ENCODE data around the gene SLC9A3. TPM values are rescaled to one million over a fixed set of nuclear protein-coding genes. Genes with fewer than 3 reads are reported as not detected.

The SLC9A3 gene
- total RNA-seq, 4 donors from 2014 or later: 1.7 to 5.0 (median 2.8) TPM

DNA sequence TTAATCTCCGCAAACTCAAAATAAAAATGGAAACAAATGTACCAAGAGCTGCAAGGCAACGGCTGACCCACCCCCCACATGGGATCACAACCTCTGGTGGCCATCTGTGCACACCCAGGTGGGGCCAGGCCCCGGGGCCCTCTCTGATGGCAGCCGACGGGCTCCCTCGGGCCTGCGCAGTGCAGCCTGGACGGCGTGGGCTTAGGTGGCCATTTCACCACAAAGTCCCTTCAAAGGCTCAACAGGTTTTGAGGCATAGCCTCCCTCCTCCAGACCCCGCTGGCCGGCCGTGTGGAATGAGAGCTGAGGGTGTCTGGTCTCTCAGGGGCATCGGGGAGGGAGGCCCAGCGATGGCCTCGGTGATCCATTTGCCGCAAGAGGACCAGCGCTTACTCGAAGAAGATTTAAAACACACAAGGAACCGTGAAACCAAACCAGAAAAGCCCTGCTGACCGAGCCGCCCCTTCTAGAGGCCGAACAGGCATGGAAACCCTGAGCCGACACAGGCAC is 45.2 kb upstream of the SLC9A3 start:
- 85% methylated on average over 15 of the region's 23 CpGs for WGBS

GRCh38 chr5:568809-569208 is 44.6 kb upstream of the SLC9A3 start:
- Histone ChIP-seq H3K36me3 (no peaks in the 10 kb centered on the region), H3K4me1 (peaks cover 0 to 7% (median 2%) of the 10 kb centered on the region in 4 donors), H3K27me3 (peaks cover 0 to 74% (median 8%) of the 10 kb centered on the region in 4 donors), H3K4me3 (no peak overlapping the region), H3K27ac (replicated peaks in 1 of 4) (no peak overlapping the region), H3K9me3 (no peaks in the 10 kb centered on the region)
- 74% methylated on average over 8 of the region's 8 CpGs for WGBS
- intact Hi-C loops (cut with DNase I): no loop called here
- no peak for DNase-seq (ENCODE audit: extremely low spot score)
- TF ChIP-seq CTCF (IDR thresholded peaks at IDR 0.05): no peak
- TF ChIP-seq POLR2A (IDR thresholded peaks at IDR 0.05; ENCODE audit: low read depth): no peak
- TF ChIP-seq POLR2AphosphoS5 (IDR thresholded peaks at IDR 0.05): no peak
- TF ChIP-seq EP300 (IDR thresholded peaks at IDR 0.05): no peak

More for the DNA sequence above, 45.2 kb upstream of the SLC9A3 start:
- TF ChIP-seq POLR2A (IDR thresholded peaks at IDR 0.05; ENCODE audit: low read depth) (no peak), EP300 (IDR thresholded peaks at IDR 0.05) (no peak), POLR2AphosphoS5 (IDR thresholded peaks at IDR 0.05) (no peak), CTCF (IDR thresholded peaks at IDR 0.05) (no peak)
- no peak for DNase-seq (ENCODE audit: extremely low spot score)
- H3K4me3 ChIP-seq: no peak overlapping the region
- no peak overlapping the region for H3K27ac ChIP-seq (replicated peaks in 1 of 4)
- peaks cover 0 to 7% (median 2%) of the 10 kb centered on the region in 4 donors for H3K4me1 ChIP-seq
- H3K27me3 ChIP-seq: peaks cover 0 to 79% (median 8%) of the 10 kb centered on the region in 4 donors
- H3K36me3 ChIP-seq: no peaks in the 10 kb centered on the region
- intact Hi-C loops (cut with DNase I): no loop called here
- no peaks in the 10 kb centered on the region for H3K9me3 ChIP-seq

DNA sequence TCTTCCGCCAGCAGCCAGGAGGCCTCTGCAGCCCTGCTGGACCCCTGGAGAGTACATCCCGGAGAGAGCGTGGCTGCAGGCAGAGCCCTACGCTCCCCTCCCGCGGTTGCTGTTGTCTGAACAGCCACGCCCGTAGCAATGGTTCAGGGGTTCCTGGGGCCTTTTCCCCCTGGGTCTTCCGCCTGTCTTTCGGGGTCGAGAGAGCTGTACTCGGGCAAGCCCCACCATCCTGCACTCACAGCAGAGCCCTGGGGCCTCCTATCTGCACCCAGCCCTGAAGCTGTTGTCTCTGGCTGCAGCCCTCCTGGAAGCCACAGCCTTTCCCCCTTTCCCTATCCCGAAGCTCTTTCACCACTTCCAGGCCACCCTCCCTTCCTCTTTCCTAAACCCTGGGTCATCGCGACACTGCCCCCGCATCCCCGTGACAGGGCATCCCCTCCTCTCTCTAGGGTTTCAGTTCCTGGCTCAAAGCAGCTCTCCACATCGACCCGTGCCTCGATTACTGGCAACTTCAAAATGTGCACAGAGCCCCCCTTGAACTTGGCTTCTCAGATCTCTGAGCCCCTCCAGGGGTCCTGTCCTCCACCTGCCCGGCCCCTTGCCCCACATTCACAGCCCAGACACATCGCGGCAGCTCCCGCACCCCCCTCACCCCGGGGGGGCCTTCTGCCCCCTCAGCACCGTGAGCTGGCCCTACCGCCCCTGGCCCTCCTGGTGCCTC is 44.0 kb upstream of the SLC9A3 start:
- H3K36me3 ChIP-seq: no peaks in the 10 kb centered on the region
- DNase-seq (ENCODE audit: extremely low spot score): no peak
- H3K4me1 ChIP-seq: peaks cover 0 to 7% (median 2%) of the 10 kb centered on the region in 4 donors
- no peak overlapping the region for H3K27ac ChIP-seq (replicated peaks in 1 of 4)
- peaks cover 0 to 71% (median 8%) of the 10 kb centered on the region in 4 donors for H3K27me3 ChIP-seq
- TF ChIP-seq EP300 (IDR thresholded peaks at IDR 0.05): no peak
- no peak for TF ChIP-seq POLR2AphosphoS5 (IDR thresholded peaks at IDR 0.05)
- no peak for TF ChIP-seq POLR2A (IDR thresholded peaks at IDR 0.05; ENCODE audit: low read depth)
- TF ChIP-seq CTCF (IDR thresholded peaks at IDR 0.05): no peak
- intact Hi-C loops (cut with DNase I): no loop called here
- 68% methylated on average over 27 of the region's 27 CpGs for WGBS
- H3K9me3 ChIP-seq: no peaks in the 10 kb centered on the region
- H3K4me3 ChIP-seq: no peak overlapping the region

DNA sequence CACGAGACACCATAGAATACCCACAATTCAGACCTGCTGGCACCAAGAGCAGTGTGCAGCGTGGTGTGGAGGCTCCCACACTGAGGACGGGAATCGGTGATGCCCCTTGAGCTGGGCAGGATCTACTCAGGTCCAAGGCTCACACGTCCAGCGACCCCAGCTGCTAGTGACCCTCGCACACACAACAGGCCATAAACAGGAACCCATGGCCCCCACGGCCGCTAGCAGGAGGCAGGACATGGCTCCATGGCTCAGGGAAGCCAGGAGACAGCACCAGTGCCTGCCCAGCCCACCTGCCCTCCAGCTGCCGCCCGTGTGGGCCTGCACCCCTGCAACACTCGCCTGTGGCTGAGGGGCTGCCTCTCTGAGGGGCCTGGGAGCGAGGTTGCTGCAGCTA is 43.4 kb upstream of the SLC9A3 start:
- TF ChIP-seq EP300 (IDR thresholded peaks at IDR 0.05) (no peak), CTCF (IDR thresholded peaks at IDR 0.05) (no peak), POLR2AphosphoS5 (IDR thresholded peaks at IDR 0.05) (no peak), POLR2A (IDR thresholded peaks at IDR 0.05; ENCODE audit: low read depth) (no peak)
- no peaks in the 10 kb centered on the region for H3K9me3 ChIP-seq
- no peak overlapping the region for H3K27ac ChIP-seq (replicated peaks in 1 of 4)
- intact Hi-C loops (cut with DNase I): no loop called here
- no peak for DNase-seq (ENCODE audit: extremely low spot score)
- H3K27me3 ChIP-seq: peaks cover 0 to 71% (median 8%) of the 10 kb centered on the region in 4 donors
- H3K4me3 ChIP-seq: no peak overlapping the region
- WGBS: 86% methylated on average over 9 of the region's 13 CpGs
- H3K36me3 ChIP-seq: no peaks in the 10 kb centered on the region
- H3K4me1 ChIP-seq: peaks cover 0 to 7% (median 2%) of the 10 kb centered on the region in 4 donors

Data from esophagus muscularis mucosa (tissue), 4 donors.